ENCODE measurements around the gene HOXD4. TPM values are rescaled to one million over a fixed set of nuclear protein-coding genes. Genes with fewer than 3 reads are reported as not detected.

The HOXD4 gene
- total RNA-seq, 2 donors from 2014 or later, result 1.6 to 3.6 TPM

GRCh38 chr2:176106581-176107539 is 44.5 kb upstream of the HOXD4 start, which contains the start of gene HOXD11:
TSS of gene HOXD11 (plus strand) at chr2:176107280. CDS start at chr2:176107356, 76 bp downstream.
- H3K27ac ChIP-seq, result peak within 1 kb of the TSS; percentile 62

GRCh38 chr2:176107731-176108181 is 43.6 kb upstream of the HOXD4 start:
- TF ChIP-seq CTCF (IDR thresholded peaks at IDR 0.05), result no peak
- Histone ChIP-seq H3K27ac (no peak overlapping the region), H3K27me3 (peaks cover 92% of the 10 kb centered on the region), H3K9ac (ENCODE audit: low read depth in 2 of 2, low read length in 2 of 2) (peak overlapping the region in 1 of 2 donors; percentile 48), H3K4me1 (peaks cover 3% of the 10 kb centered on the region), H3K9me3 (no peaks in the 10 kb centered on the region), H3K4me3 (peak overlapping the region; percentile 17), H3K36me3 (no peaks in the 10 kb centered on the region)
- DNase-seq, result peak; percentile 12
- intact Hi-C loops (cut with DNase I), result no loop called here

More at GRCh38 chr2:176106581-176107539, 44.5 kb upstream of the HOXD4 start, which contains the start of gene HOXD11:
- peak within 1 kb of the TSS; percentile 27 for H3K4me3 ChIP-seq
- intact Hi-C loops (cut with DNase I), result no loop called here
- H3K9me3 ChIP-seq, result no peaks in the 10 kb centered on the region
- no peak for TF ChIP-seq CTCF (IDR thresholded peaks at IDR 0.05)
- no peaks in the 10 kb centered on the region for H3K36me3 ChIP-seq
- peak; percentile 41 for DNase-seq
- H3K27me3 ChIP-seq, result peaks cover 90% of the 10 kb centered on the region
- H3K9ac ChIP-seq (ENCODE audit: low read depth in 2 of 2, low read length in 2 of 2), result peak within 1 kb of the TSS; percentile 49 to 57
- H3K4me1 ChIP-seq, result peaks cover 3% of the 10 kb centered on the region

- no peak for TF ChIP-seq CTCF (IDR thresholded peaks at IDR 0.05)
- H3K27me3 ChIP-seq, result peaks cover 92% of the 10 kb centered on the region
- H3K36me3 ChIP-seq, result no peaks in the 10 kb centered on the region
- peaks cover 2% of the 10 kb centered on the region for H3K4me1 ChIP-seq
- H3K27ac ChIP-seq, result no peak overlapping the region
- no peak overlapping the region for H3K4me3 ChIP-seq
- intact Hi-C loops (cut with DNase I), result no loop called here
- H3K9ac ChIP-seq (ENCODE audit: low read depth in 2 of 2, low read length in 2 of 2), result peak overlapping the region in 1 of 2 donors; percentile 51
- no peak for DNase-seq
- no peaks in the 10 kb centered on the region for H3K9me3 ChIP-seq
Observed at GRCh38 chr2:176109192-176109901, 42.0 kb upstream of the HOXD4 start.

- H3K27me3 ChIP-seq, result peaks cover 92% of the 10 kb centered on the region
- H3K4me3 ChIP-seq, result no peak overlapping the region
- no peak overlapping the region for H3K27ac ChIP-seq
- no peaks in the 10 kb centered on the region for H3K9me3 ChIP-seq
- TF ChIP-seq CTCF (IDR thresholded peaks at IDR 0.05), result no peak
- intact Hi-C loops (cut with DNase I), result no loop called here
- no peaks in the 10 kb centered on the region for H3K4me1 ChIP-seq
- H3K9ac ChIP-seq (ENCODE audit: low read depth in 2 of 2, low read length in 2 of 2), result no peak overlapping the region
- no peak for DNase-seq
- no peaks in the 10 kb centered on the region for H3K36me3 ChIP-seq
Observed at GRCh38 chr2:176109946-176110345, 41.4 kb upstream of the HOXD4 start.
